HCT116 (cell line): ENCODE measurements around the gene SPON2. TPM values are rescaled to one million over a fixed set of nuclear protein-coding genes. Genes with fewer than 3 reads are reported as not detected.

Source experiments
- ATAC-seq: fragments of 200-7000 bp; cut with Tn5 transposase; 2 replicates; pipeline ENCODE4 v1.9.1; 2020; ENCODE audit warnings: mild to moderate bottlenecking, moderate library complexity
- BruUV-seq: library from RNA; stranded (reverse); fragments of 400-500 nt; replicated peaks from 2 replicates; lab custom pipeline; 2021; lab: Mats Ljungman, UMichigan
- CTCF ChIA-PET: fragments of 300-600 bp; sonication (Branson Sonifier 250); formaldehyde crosslinking; loops from one replicate; lab custom pipeline; 2021; ENCODE audit warnings: antibody characterized with exemption; lab: Charles Lee
- POLR2A ChIA-PET: fragments of 300-600, 350-600 bp; sonication (Branson Sonifier 250); formaldehyde crosslinking; loops from one replicate; lab custom pipeline; 2021; ENCODE audit warnings: antibody characterized with exemption; lab: Charles Lee
- RAD21 ChIA-PET, 2 experiments: fragments of 300-600 bp; sonication (Branson Sonifier 250); formaldehyde crosslinking; loops; one replicate each; lab custom pipeline; 2023; ENCODE audit warnings: low total read pairs in 2 of 2; ENCODE audit not compliant: uncharacterized antibody in 2 of 2, unreplicated experiment in 2 of 2, low non-redundant PET in 1 of 2; lab: Charles Lee
- DNase-seq: peaks from one replicate; pipeline ENCODE4 v3.0.0-alpha.2; 2010; ENCODE audit warnings: low read depth, low spot score
- H2AFZ ChIP-seq: fragments of 200-600 bp; shearing (Covaris generic), sonication (generic); 2 replicates; pipeline ENCODE4 v1.6.1; 2017; ENCODE audit warnings: low read depth, mixed run types, mixed read lengths, antibody characterized with exemption, low read length; ENCODE audit not compliant: poor library complexity, severe bottlenecking
- H3K27ac ChIP-seq: 2 replicates; pipeline ENCODE4 v1.5.1; 2012; ENCODE audit warnings: low read depth, low read length
- H3K27me3 ChIP-seq: fragments of 200-600 bp; sonication (generic); 2 replicates; pipeline ENCODE4 v1.6.1; 2016; ENCODE audit warnings: mixed run types, low read length, mixed read lengths; ENCODE audit not compliant: insufficient read depth
- H3K36me3 ChIP-seq, 2 experiments: fragments of 200-500 bp in 1 of 2; fragments of 200-600 bp in 1 of 2; sonication (Bioruptor generic) in 1 of 2; sonication (generic) in 1 of 2; 2 replicates each; pipeline versions ENCODE4 v1.5.1 to v1.6.1; 2014 to 2016; ENCODE audit warnings: low read length in 2 of 2, inconsistent platforms in 1 of 2, mixed read lengths in 1 of 2, mixed run types in 1 of 2; ENCODE audit not compliant: insufficient read depth in 2 of 2, control insufficient read depth in 1 of 2
- H3K4me1 ChIP-seq, 2 experiments: fragments of 200-600 bp in 1 of 2; sonication (generic) in 1 of 2; 2 replicates each; pipeline versions ENCODE4 v1.5.1 to v1.6.1; 2012 to 2017; ENCODE audit warnings: low read length in 2 of 2, inconsistent platforms in 1 of 2, mild to moderate bottlenecking in 1 of 2, mixed read lengths in 1 of 2, mixed run types in 1 of 2, moderate library complexity in 1 of 2; ENCODE audit not compliant: insufficient read depth in 2 of 2, control insufficient read depth in 1 of 2
- H3K4me2 ChIP-seq: fragments of 200-600 bp; sonication (generic); 2 replicates; pipeline ENCODE4 v1.6.1; 2017; ENCODE audit warnings: mixed run types, low read length, mixed read lengths
- H3K4me3 ChIP-seq, 2 experiments: fragments of 200-600 bp in 1 of 2; sonication (generic) in 1 of 2; replicated peaks in 1 of 2; 2 replicates each; pipeline ENCODE4 v1.5.1; 2011 to 2016; ENCODE audit warnings: low read length in 2 of 2, control low read depth in 1 of 2, low read depth in 1 of 2, mild to moderate bottlenecking in 1 of 2, mixed read lengths in 1 of 2, mixed run types in 1 of 2
- H3K79me2 ChIP-seq: fragments of 200-600 bp; sonication (generic); 2 replicates; pipeline ENCODE4 v1.6.1; 2017; ENCODE audit warnings: mild to moderate bottlenecking, mixed run types, low read length, moderate library complexity, mixed read lengths; ENCODE audit not compliant: insufficient read depth
- H3K9ac ChIP-seq: fragments of 200-600 bp; sonication (generic); 2 replicates; pipeline ENCODE4 v1.6.1; 2016; ENCODE audit warnings: low read length, mixed read lengths
- H3K9me2 ChIP-seq: fragments of 200-600 bp; sonication (generic), shearing (Covaris generic); 2 replicates; pipeline ENCODE4 v1.6.1; 2017; ENCODE audit warnings: mixed run types, mild to moderate bottlenecking, moderate library complexity; ENCODE audit not compliant: insufficient read depth
- H3K9me3 ChIP-seq, 2 experiments: fragments of 200-500 bp in 1 of 2; fragments of 200-600 bp in 1 of 2; sonication (Bioruptor generic) in 1 of 2; sonication (generic) in 1 of 2; 2 replicates each; pipeline ENCODE4 v1.6.1; 2014 to 2017; ENCODE audit warnings: low read length in 2 of 2, mixed read lengths in 2 of 2, inconsistent platforms in 1 of 2, low read depth in 1 of 2, mild to moderate bottlenecking in 1 of 2, mixed run types in 1 of 2, moderate library complexity in 1 of 2; ENCODE audit not compliant: control insufficient read depth in 1 of 2, insufficient read depth in 1 of 2
- H4K20me1 ChIP-seq: fragments of 200-600 bp; sonication (generic), shearing (Covaris generic); 2 replicates; pipeline ENCODE4 v1.6.1; 2017; ENCODE audit warnings: mixed run types, mild to moderate bottlenecking, moderate library complexity; ENCODE audit not compliant: insufficient read depth
- EGR1 ChIP-seq: IDR thresholded peaks from 2 replicates; pipeline ENCODE4 v1.6.1; 2012; ENCODE audit warnings: low read depth
- EZH2 ChIP-seq: fragments of 200-600 bp; sonication (generic); IDR thresholded peaks from 2 replicates; pipeline ENCODE4 v1.6.1; 2017; ENCODE audit warnings: antibody characterized with exemption, mixed run types
- JUND ChIP-seq: IDR thresholded peaks from 2 replicates; pipeline ENCODE4 v1.6.1; 2012
- POLR2AphosphoS5 ChIP-seq: IDR thresholded peaks from 2 replicates; pipeline ENCODE4 v1.6.1; 2011; ENCODE audit warnings: mild to moderate bottlenecking, low read depth, low read length, moderate library complexity
- SIN3A ChIP-seq: IDR thresholded peaks from 2 replicates; pipeline ENCODE4 v1.6.1; 2012; ENCODE audit warnings: low read depth
- SRF ChIP-seq: IDR thresholded peaks from 2 replicates; pipeline ENCODE4 v1.6.1; 2012; ENCODE audit warnings: low read depth
- TCF7L2 ChIP-seq: IDR thresholded peaks from 2 replicates; pipeline ENCODE4 v1.7.0; 2011; ENCODE audit warnings: borderline replicate concordance, inconsistent platforms; ENCODE audit not compliant: insufficient read depth, insufficient read length; ENCODE audit errors: extremely low read depth
- ZFX ChIP-seq: fragments of 450-650 bp; IDR thresholded peaks from 2 replicates; pipeline ENCODE4 v1.6.1; 2017
- intact Hi-C: fragments of 100-400 bp; cut with micrococcal nuclease; formaldehyde crosslinking; loops from 2 replicates; pipeline ENCODE4 v1.10.0; 2022
- total RNA-seq: library from RNA; stranded (reverse); gene quantifications from one replicate; pipeline ENCODE4 v1.2.1, GENCODE V29; 2021; ENCODE audit not compliant: unreplicated experiment

SPON2 gene
- total RNA-seq, 1 experiment from 2014 or later = 1.5 TPM

GRCh38 chr4:1192091-1192492 lies 19.7 kb upstream of the SPON2 start:
- intact Hi-C loops = no loop called here
- no peak for TF ChIP-seq SRF
- TF ChIP-seq POLR2AphosphoS5 = 0 out of 2 replicates have a peak, but pooled peaks have one; percentile 18
- TF ChIP-seq EGR1 = no peak
- no peak for TF ChIP-seq TCF7L2
- TF ChIP-seq SIN3A = no peak
- peak; percentile 69 for TF ChIP-seq JUND
- no peak for TF ChIP-seq EZH2
- TF ChIP-seq, all 23 proteins: peak for 2
- no peaks in the 10 kb centered on the region for H4K20me1 ChIP-seq
- ATAC-seq = peak; percentile 93
- H2AFZ ChIP-seq = peak overlapping the region; percentile 80
- BruUV-seq = no TSS peak
- H3K9me3 ChIP-seq = no peaks in the 10 kb centered on the region
- H3K9ac ChIP-seq = peak overlapping the region; percentile 22; the same call in 1 of the 2 replicates
- POLR2A ChIA-PET = no interaction called here
- H3K4me3 ChIP-seq = 0 out of 4 replicates have a peak overlapping the region, but pooled peaks of 1 of the 2 experiments have one; percentile 10
- peak; percentile 29 for DNase-seq
- H3K4me1 ChIP-seq = peaks cover 13 to 17% of the 10 kb centered on the region in 2 experiments
- no peaks in the 10 kb centered on the region for H3K36me3 ChIP-seq
- no peaks in the 10 kb centered on the region for H3K79me2 ChIP-seq
- peak overlapping the region; percentile 65 for H3K4me2 ChIP-seq
- H3K27me3 ChIP-seq = no peaks in the 10 kb centered on the region
- H3K9me2 ChIP-seq = no peaks in the 10 kb centered on the region
- CTCF ChIA-PET = no interaction called here
- RAD21 ChIA-PET = no interaction called here
- peak overlapping the region; percentile 27; the same call in 1 of the 2 replicates for H3K27ac ChIP-seq

GRCh38 chr4:1191621-1192020 lies 19.2 kb upstream of the SPON2 start:
- ATAC-seq = peak; percentile 15
- Histone ChIP-seq H3K4me3 (no peak overlapping the region), H2AFZ (no peak overlapping the region), H3K79me2 (no peaks in the 10 kb centered on the region), H3K4me2 (peak overlapping the region; percentile 65), H3K9ac (no peak overlapping the region), H3K27me3 (no peaks in the 10 kb centered on the region), H3K36me3 (no peaks in the 10 kb centered on the region), H3K27ac (no peak overlapping the region; the same call in 1 of the 2 replicates), H3K4me1 (peaks cover 13 to 17% of the 10 kb centered on the region in 2 experiments), H3K9me3 (no peaks in the 10 kb centered on the region), H4K20me1 (no peaks in the 10 kb centered on the region), H3K9me2 (no peaks in the 10 kb centered on the region)
- RAD21 ChIA-PET = no interaction called here
- BruUV-seq = no TSS peak
- CTCF ChIA-PET = no interaction called here
- no peak for DNase-seq
- peak; percentile 53 for TF ChIP-seq ZFX
- no peak for TF ChIP-seq SRF
- intact Hi-C loops = no loop called here
- POLR2A ChIA-PET = no interaction called here
